D721Med (cell line): ENCODE results near the gene UNC79.

Source experiments
- DNase-seq: peaks from one replicate; pipeline ENCODE4 v3.0.0; 2011; ENCODE audit warnings: low spot score; ENCODE audit not compliant: insufficient read length
- FAIRE-seq: peaks from 2 replicates; lab custom pipeline; 2011; peaks lifted over from hg19 to GRCh38; lab: Jason Lieb, UNC
- CTCF ChIP-seq: IDR thresholded peaks from 2 replicates; pipeline ENCODE4 v1.5.1; 2012; ENCODE audit warnings: mild to moderate bottlenecking, control low read depth; ENCODE audit not compliant: insufficient read depth; ENCODE audit errors: missing control alignments

The UNC79 gene

GRCh38 chr14:93709249-93709648 lies 278.5 kb downstream of the UNC79 start:
- TF ChIP-seq CTCF: no peak
- no peak for FAIRE-seq
- DNase-seq: no peak

DNA sequence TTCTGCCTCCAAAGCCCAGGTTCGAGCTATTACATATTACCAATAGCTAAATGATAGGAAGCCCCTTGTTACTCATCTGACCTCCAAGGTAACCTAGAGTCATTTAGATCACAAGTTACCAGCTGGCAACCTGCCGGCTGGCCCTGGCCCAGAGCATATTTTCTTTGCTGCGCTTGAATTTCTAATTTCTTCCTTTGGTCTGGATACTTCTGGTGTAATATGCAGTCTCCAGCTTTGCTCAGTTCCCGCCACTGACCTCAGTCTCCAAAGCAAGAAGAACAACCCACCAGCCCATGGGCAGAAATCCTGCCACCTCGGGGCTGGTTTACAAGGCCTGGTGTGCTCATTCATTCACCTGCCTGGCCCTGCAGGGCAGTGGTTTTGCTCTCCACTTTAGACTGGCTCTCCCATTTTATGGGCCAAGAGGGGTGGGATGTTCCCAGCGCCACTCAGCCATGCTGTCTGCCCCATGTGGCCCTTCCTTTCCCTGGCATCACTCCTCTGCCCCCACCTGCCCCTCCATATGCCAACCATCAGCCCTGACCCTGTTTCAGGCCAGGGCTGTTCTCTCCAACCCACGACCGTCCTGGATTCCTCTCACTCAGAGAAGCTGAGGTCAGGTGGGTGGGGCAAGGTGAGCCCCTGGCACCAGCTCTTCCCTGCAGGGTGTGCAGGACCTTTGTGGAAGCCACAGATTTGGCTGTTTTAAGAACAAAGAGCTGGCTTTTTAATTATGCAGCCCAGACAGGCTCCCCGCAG lies 281.5 kb downstream of the UNC79 start:
- FAIRE-seq: no peak
- no peak for DNase-seq
- TF ChIP-seq CTCF: no peak

GRCh38 chr14:93712838-93713724 lies 282.3 kb downstream of the UNC79 start:
- DNase-seq (no peak), FAIRE-seq (no peak)
- TF ChIP-seq CTCF: no peak

GRCh38 chr14:93713726-93714405 lies 283.1 kb downstream of the UNC79 start:
- DNase-seq: no peak

DNA sequence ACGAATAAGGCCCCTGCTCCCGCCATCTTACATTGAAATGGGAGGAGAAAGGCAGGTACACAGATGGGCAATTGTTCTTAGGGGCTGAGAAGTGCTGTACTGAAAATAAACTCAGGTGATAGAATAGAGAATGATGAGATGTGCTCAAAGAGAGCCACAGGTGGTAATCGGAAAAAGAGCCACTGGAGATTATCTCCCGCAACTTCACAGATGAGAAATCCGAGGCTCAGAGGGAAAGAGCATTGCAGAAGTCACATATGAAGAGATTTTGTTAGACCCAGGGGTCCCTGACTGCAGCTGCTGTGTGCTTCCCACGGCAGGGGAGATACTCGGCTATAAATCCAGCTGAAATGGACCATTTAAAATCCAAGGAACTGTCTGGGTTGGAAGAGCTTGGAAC lies 283.9 kb downstream of the UNC79 start:
- DNase-seq (no peak), FAIRE-seq (no peak)
- TF ChIP-seq CTCF: no peak

More at GRCh38 chr14:93713726-93714405, 283.1 kb downstream of the UNC79 start:
- TF ChIP-seq CTCF: no peak
- no peak for FAIRE-seq

GRCh38 chr14:93715279-93715927 lies 284.7 kb downstream of the UNC79 start:
- no peak for DNase-seq
- no peak for TF ChIP-seq CTCF
- no peak for FAIRE-seq
